RWPE2 (cell line): Measurements from ENCODE around the gene ALDH1L1.
A peak's percentile ranks its signal among the peaks of the same experiment; 100 is the strongest.

Experiments used
- ATAC-seq: fragments of 200-7000 bp; cut with Tn5 transposase; 3 replicates; pipeline ENCODE4 v1.9.1; 2021; ENCODE audit warnings: low read depth
- DNase-seq: peaks from one replicate; pipeline ENCODE4 v3.0.0-alpha.2; 2020; ENCODE audit warnings: low spot score
- H3K27ac ChIP-seq: fragments of 450-650 bp; 2 replicates; pipeline ENCODE4 v1.5.1; 2017; ENCODE audit warnings: mild to moderate bottlenecking; ENCODE audit not compliant: poor library complexity, severe bottlenecking
- H3K27me3 ChIP-seq: fragments of 250-450 bp; sonication (Bioruptor Pico); 2 replicates; pipeline ENCODE4 v1.5.1; 2021; ENCODE audit warnings: mild to moderate bottlenecking, moderate library complexity; ENCODE audit not compliant: insufficient read depth, poor library complexity, severe bottlenecking
- H3K36me3 ChIP-seq: fragments of 250-450 bp; sonication (Bioruptor Pico); 2 replicates; pipeline ENCODE4 v1.5.1; 2020; ENCODE audit warnings: low read depth, mild to moderate bottlenecking, moderate library complexity
- H3K4me1 ChIP-seq: fragments of 250-450 bp; sonication (Bioruptor Pico); 2 replicates; pipeline ENCODE4 v1.5.1; 2021; ENCODE audit warnings: mild to moderate bottlenecking, moderate library complexity; ENCODE audit not compliant: insufficient read depth, poor library complexity, severe bottlenecking
- H3K4me3 ChIP-seq: fragments of 250-450 bp; sonication (Bioruptor Pico); 2 replicates; pipeline ENCODE4 v1.5.1; 2021; ENCODE audit warnings: mild to moderate bottlenecking, moderate library complexity; ENCODE audit not compliant: severe bottlenecking
- H3K9me3 ChIP-seq: fragments of 250-450 bp; sonication (Bioruptor Pico); 2 replicates; pipeline ENCODE4 v1.5.1; 2021; ENCODE audit warnings: mild to moderate bottlenecking, moderate library complexity; ENCODE audit not compliant: severe bottlenecking
- CTCF ChIP-seq: fragments of 450-650 bp; IDR thresholded peaks from one replicate; pipeline ENCODE4 v1.5.1; 2017; ENCODE audit warnings: mild to moderate bottlenecking, moderate library complexity; ENCODE audit not compliant: poor library complexity, severe bottlenecking

The ALDH1L1 gene

GRCh38 chr3:126114443-126115386, 65.7 kb downstream of the ALDH1L1 start:
- DNase-seq (peak; percentile 38), ATAC-seq (no peak)
- Histone ChIP-seq H3K4me3 (no peak overlapping the region), H3K27me3 (no peaks in the 10 kb centered on the region), H3K4me1 (no peaks in the 10 kb centered on the region), H3K36me3 (no peaks in the 10 kb centered on the region), H3K27ac (no peak overlapping the region), H3K9me3 (no peaks in the 10 kb centered on the region)
- TF ChIP-seq CTCF = no peak

- Histone ChIP-seq H3K4me3 (no peak overlapping the region), H3K27ac (no peak overlapping the region), H3K9me3 (no peaks in the 10 kb centered on the region), H3K4me1 (no peaks in the 10 kb centered on the region), H3K36me3 (no peaks in the 10 kb centered on the region), H3K27me3 (no peaks in the 10 kb centered on the region)
- peak; percentile 70; the same call in 2 of the 3 replicates for ATAC-seq
- DNase-seq = peak; percentile 53
- TF ChIP-seq CTCF = peak; percentile 18
These were observed 66.5 kb downstream of the ALDH1L1 start for GRCh38 chr3:126113733-126114442.

GRCh38 chr3:126113238-126113555, 67.2 kb downstream of the ALDH1L1 start:
- H3K36me3 ChIP-seq = no peaks in the 10 kb centered on the region
- TF ChIP-seq CTCF = no peak
- DNase-seq (peak; percentile 31), ATAC-seq (no peak)
- H3K9me3 ChIP-seq = no peaks in the 10 kb centered on the region
- no peak overlapping the region for H3K27ac ChIP-seq
- no peaks in the 10 kb centered on the region for H3K27me3 ChIP-seq
- no peaks in the 10 kb centered on the region for H3K4me1 ChIP-seq
- H3K4me3 ChIP-seq = no peak overlapping the region

GRCh38 chr3:126112531-126113237, 67.7 kb downstream of the ALDH1L1 start:
- Histone ChIP-seq H3K27ac (no peak overlapping the region), H3K36me3 (no peaks in the 10 kb centered on the region), H3K4me1 (no peaks in the 10 kb centered on the region), H3K9me3 (no peaks in the 10 kb centered on the region), H3K27me3 (no peaks in the 10 kb centered on the region), H3K4me3 (no peak overlapping the region)
- no peak for DNase-seq
- TF ChIP-seq CTCF = no peak
- no peak for ATAC-seq
